ENCODE data around the gene PDZD2.

DNA sequence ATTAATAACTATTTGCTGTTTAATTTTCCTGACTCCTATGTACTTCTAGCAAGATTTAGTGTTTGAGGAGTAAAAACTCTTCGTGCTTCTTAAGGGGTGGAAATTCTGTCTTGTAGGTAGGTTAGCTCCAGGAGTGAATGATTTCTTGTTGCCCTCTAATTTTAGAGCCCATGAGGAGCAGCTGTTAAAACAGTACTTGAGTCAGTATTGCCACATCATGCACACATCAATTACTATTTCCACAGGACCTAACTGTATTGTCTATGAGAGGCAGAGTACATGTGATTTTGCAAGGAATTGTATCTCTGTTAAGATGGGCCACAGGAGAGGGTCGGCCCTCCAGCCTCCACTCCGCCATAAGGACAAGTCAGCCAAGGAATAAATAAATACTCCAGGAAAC lies 91.2 kb downstream of the PDZD2 start:
- TF ChIP-seq POLR2A (IDR thresholded peaks at IDR 0.05) (no peak), CTCF (IDR thresholded peaks at IDR 0.05) (no peak)
